Prostate gland (tissue), 2 donors: ENCODE results near the gene RORB.

Experiments
- POLR2A ChIP-seq: fragments of 450-650 bp; IDR thresholded peaks from one replicate; pipeline ENCODE4 v1.6.1; 2016; ENCODE audit warnings: antibody characterized with exemption, mild to moderate bottlenecking
- POLR2AphosphoS5 ChIP-seq: sonication (generic); formaldehyde crosslinking; IDR thresholded peaks from one replicate; pipeline ENCODE4 v1.6.1; 2017; ENCODE audit warnings: antibody characterized with exemption
- TF ChIP-seq, protein P1 (sequence below), 4 experiments: fragments of 200-600 bp in 2 of 4; fragments of 450-650 bp in 2 of 4; sonication (generic) in 2 of 4; IDR thresholded peaks; 1 replicate in 3 of 4; 2 replicates in 1 of 4; pipeline ENCODE4 v1.5.1; 2016 to 2019; ENCODE audit warnings: antibody characterized with exemption in 4 of 4, mild to moderate bottlenecking in 2 of 4, moderate library complexity in 2 of 4

DNA sequence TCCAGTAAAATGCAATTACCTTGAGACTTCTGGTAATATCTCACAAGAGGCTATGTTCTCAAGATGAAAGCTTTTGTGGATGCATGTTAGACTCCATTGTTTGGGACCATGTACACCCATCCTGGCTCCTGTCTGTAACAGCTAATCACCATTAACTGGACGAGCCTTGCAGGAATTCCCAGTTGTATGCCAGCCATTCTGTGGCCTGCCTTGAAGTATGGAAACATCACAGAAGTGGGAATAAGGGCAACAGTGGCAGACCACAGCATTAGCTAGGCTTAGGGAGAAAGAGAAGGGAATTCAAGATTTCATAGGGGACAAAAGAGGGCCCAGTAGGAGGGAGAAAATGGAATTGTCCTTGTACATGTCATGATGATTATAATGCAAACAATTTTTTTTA, 79.0 kb downstream of the RORB start:
- TF ChIP-seq, protein P1, sequence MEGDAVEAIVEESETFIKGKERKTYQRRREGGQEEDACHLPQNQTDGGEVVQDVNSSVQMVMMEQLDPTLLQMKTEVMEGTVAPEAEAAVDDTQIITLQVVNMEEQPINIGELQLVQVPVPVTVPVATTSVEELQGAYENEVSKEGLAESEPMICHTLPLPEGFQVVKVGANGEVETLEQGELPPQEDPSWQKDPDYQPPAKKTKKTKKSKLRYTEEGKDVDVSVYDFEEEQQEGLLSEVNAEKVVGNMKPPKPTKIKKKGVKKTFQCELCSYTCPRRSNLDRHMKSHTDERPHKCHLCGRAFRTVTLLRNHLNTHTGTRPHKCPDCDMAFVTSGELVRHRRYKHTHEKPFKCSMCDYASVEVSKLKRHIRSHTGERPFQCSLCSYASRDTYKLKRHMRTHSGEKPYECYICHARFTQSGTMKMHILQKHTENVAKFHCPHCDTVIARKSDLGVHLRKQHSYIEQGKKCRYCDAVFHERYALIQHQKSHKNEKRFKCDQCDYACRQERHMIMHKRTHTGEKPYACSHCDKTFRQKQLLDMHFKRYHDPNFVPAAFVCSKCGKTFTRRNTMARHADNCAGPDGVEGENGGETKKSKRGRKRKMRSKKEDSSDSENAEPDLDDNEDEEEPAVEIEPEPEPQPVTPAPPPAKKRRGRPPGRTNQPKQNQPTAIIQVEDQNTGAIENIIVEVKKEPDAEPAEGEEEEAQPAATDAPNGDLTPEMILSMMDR (IDR thresholded peaks at IDR 0.05) = no peak
- TF ChIP-seq POLR2A (no peak), POLR2AphosphoS5 (no peak)
